DND-41 (cell line): ENCODE measurements around the gene YTHDF1.

Experiments used
- ATAC-seq: fragments of 200-7000 bp; cut with Tn5 transposase; 3 replicates; pipeline ENCODE4 v1.9.1; 2021; ENCODE audit warnings: low read depth; ENCODE audit not compliant: insufficient read depth
- DNase-seq: peaks from one replicate; pipeline ENCODE4 v3.0.0-alpha.2; 2020
- H2AFZ ChIP-seq: 2 replicates; pipeline ENCODE4 v1.6.0; 2012; ENCODE audit warnings: low read depth, low read length
- H3K27ac ChIP-seq: 2 replicates; pipeline ENCODE4 v1.5.1; 2012; ENCODE audit warnings: low read length, inconsistent platforms
- H3K27me3 ChIP-seq: fragments of 200-600 bp; sonication (generic); 2 replicates; pipeline ENCODE4 v1.6.0; 2012; ENCODE audit warnings: low read length, mild to moderate bottlenecking, inconsistent platforms; ENCODE audit not compliant: insufficient read depth, poor library complexity
- H3K36me3 ChIP-seq: 2 replicates; pipeline ENCODE4 v1.5.1; 2012; ENCODE audit warnings: low read length, inconsistent platforms; ENCODE audit not compliant: insufficient read depth
- H3K4me1 ChIP-seq: 2 replicates; pipeline ENCODE4 v1.5.1; 2012; ENCODE audit warnings: mild to moderate bottlenecking, low read length; ENCODE audit not compliant: insufficient read depth
- H3K4me2 ChIP-seq: 2 replicates; pipeline ENCODE4 v1.6.0; 2012; ENCODE audit warnings: mild to moderate bottlenecking, moderate library complexity, low read length, inconsistent platforms; ENCODE audit not compliant: insufficient read depth
- H3K4me3 ChIP-seq, 2 experiments: fragments of 200-600 bp in 1 of 2; shearing (Covaris generic) in 1 of 2; 2 replicates each; pipeline ENCODE4 v1.5.1; 2012 to 2016; ENCODE audit warnings: inconsistent platforms in 2 of 2, low read length in 2 of 2, mild to moderate bottlenecking in 2 of 2, low read depth in 1 of 2, moderate library complexity in 1 of 2
- H3K79me2 ChIP-seq: 2 replicates; pipeline ENCODE4 v1.6.0; 2012; ENCODE audit warnings: low read length, inconsistent platforms; ENCODE audit not compliant: insufficient read depth
- H3K9ac ChIP-seq: 2 replicates; pipeline ENCODE4 v1.6.0; 2012; ENCODE audit warnings: low read depth, mild to moderate bottlenecking, inconsistent platforms, low read length, moderate library complexity
- H3K9me3 ChIP-seq: 2 replicates; pipeline ENCODE4 v1.5.1; 2012; ENCODE audit warnings: low read length, moderate library complexity, mild to moderate bottlenecking, inconsistent platforms; ENCODE audit not compliant: insufficient read depth, severe bottlenecking
- H4K20me1 ChIP-seq: 2 replicates; pipeline ENCODE4 v1.6.0; 2012; ENCODE audit warnings: low read length; ENCODE audit not compliant: insufficient read depth
- EZH2 ChIP-seq: IDR thresholded peaks from 3 replicates; pipeline ENCODE4 v1.6.1; 2012; ENCODE audit warnings: borderline replicate concordance, low read depth, mild to moderate bottlenecking, moderate library complexity, low read length, inconsistent platforms; ENCODE audit not compliant: severe bottlenecking
- TF ChIP-seq, protein P1 (sequence below): IDR thresholded peaks from 2 replicates; pipeline ENCODE4 v1.5.1; 2012; ENCODE audit warnings: borderline replicate concordance, low read length, moderate library complexity, mild to moderate bottlenecking; ENCODE audit not compliant: poor library complexity, severe bottlenecking; ENCODE audit errors: extremely low read depth

Gene YTHDF1

DNA sequence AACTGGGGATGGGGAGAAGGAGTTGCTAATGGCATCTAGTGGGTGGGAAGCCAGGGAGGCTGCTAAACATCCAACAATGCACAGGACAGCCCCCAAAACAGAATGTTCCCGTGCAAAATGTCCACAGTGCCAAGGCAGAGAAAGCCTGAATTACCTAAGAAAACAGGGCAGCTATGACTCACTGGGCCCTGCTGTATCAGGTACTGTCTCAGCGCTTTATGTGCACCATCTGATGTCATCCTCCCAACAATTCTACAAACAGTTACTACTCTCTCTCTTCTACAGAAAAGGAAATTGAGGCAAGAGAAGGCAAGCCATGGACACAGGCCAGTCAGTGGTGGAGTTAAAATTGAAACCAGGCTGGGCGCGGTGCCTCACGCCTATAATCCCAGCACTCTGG is 3.1 kb downstream of the YTHDF1 start:
- Histone ChIP-seq H4K20me1 (peaks cover 75% of the 10 kb centered on the region), H3K27me3 (no peaks in the 10 kb centered on the region), H3K4me3 (peak overlapping the region in 1 of 2 experiments; percentile 17; a peak in 1 of 4 replicates), H3K9me3 (no peaks in the 10 kb centered on the region), H3K79me2 (peaks cover 81% of the 10 kb centered on the region), H3K9ac (peak overlapping the region; percentile 7; the same call in 1 of the 2 replicates), H3K27ac (no peak overlapping the region), H3K36me3 (peaks cover 75% of the 10 kb centered on the region), H2AFZ (no peak overlapping the region), H3K4me1 (peaks cover 58% of the 10 kb centered on the region), H3K4me2 (peak overlapping the region; percentile 86; the same call in 1 of the 2 replicates)
- ATAC-seq: no peak
- DNase-seq: no peak
- TF ChIP-seq, protein P1, sequence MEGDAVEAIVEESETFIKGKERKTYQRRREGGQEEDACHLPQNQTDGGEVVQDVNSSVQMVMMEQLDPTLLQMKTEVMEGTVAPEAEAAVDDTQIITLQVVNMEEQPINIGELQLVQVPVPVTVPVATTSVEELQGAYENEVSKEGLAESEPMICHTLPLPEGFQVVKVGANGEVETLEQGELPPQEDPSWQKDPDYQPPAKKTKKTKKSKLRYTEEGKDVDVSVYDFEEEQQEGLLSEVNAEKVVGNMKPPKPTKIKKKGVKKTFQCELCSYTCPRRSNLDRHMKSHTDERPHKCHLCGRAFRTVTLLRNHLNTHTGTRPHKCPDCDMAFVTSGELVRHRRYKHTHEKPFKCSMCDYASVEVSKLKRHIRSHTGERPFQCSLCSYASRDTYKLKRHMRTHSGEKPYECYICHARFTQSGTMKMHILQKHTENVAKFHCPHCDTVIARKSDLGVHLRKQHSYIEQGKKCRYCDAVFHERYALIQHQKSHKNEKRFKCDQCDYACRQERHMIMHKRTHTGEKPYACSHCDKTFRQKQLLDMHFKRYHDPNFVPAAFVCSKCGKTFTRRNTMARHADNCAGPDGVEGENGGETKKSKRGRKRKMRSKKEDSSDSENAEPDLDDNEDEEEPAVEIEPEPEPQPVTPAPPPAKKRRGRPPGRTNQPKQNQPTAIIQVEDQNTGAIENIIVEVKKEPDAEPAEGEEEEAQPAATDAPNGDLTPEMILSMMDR: no peak
- no peak for TF ChIP-seq EZH2

DNA sequence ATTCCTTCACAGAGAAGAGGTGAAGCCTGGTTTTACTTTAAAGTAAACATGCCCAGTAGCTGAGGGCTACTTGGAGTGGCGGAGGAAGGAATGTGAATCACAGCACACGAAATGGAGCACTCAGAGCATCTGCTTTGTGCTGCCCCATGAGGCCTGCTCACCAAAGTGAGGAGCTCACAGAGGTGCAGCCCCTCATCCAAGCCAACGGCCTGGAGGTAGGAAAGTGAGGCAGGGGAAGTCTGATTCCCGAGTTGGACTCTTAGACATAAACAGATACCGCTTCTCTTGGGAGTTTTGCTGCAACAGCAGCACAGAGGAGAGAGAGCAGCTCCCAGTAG is 3.6 kb downstream of the YTHDF1 start:
- ATAC-seq (no peak), DNase-seq (no peak)
- H3K9ac ChIP-seq: no peak overlapping the region
- TF ChIP-seq EZH2: no peak
- TF ChIP-seq, protein P1: no peak
- H3K36me3 ChIP-seq: peaks cover 79% of the 10 kb centered on the region
- H3K27me3 ChIP-seq: no peaks in the 10 kb centered on the region
- peak overlapping the region in 1 of 2 experiments; percentile 17; a peak in 1 of 4 replicates for H3K4me3 ChIP-seq
- peak overlapping the region; percentile 86; the same call in 1 of the 2 replicates for H3K4me2 ChIP-seq
- no peaks in the 10 kb centered on the region for H3K9me3 ChIP-seq
- H2AFZ ChIP-seq: no peak overlapping the region
- peaks cover 85% of the 10 kb centered on the region for H3K79me2 ChIP-seq
- H3K27ac ChIP-seq: 0 out of 2 replicates have a peak overlapping the region, but pooled peaks have one; percentile 14
- peaks cover 78% of the 10 kb centered on the region for H4K20me1 ChIP-seq
- H3K4me1 ChIP-seq: peaks cover 58% of the 10 kb centered on the region

DNA sequence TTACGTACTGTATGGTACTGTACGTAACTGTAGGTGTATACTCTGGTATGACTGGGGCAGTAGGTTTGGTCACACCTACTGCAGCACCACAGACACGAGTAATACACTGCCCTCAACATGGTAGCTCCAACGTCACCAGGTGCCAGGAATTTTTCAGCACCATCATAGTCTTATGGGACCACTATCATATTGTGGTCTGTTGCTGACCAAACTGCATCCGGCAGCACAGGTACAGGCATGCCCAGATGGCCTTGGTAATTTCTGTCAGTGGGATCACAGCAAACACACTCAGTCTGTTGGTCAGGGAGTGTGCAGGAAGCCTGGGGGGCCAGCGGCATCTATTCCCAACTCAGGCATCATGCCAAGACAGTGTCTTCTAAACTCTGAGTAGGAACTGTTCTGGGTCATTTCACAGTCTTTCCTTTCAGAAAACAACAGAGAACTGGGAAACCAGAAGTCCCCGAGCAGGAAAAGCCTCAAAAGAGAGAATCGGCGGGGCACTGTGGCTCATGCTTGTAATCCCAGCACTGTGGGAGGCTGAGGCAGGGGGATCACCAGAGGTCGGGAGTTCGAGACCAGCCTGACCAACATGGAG is 5.8 kb downstream of the YTHDF1 start:
- ATAC-seq: no peak
- H3K9me3 ChIP-seq: no peaks in the 10 kb centered on the region
- H3K4me1 ChIP-seq: peaks cover 46% of the 10 kb centered on the region
- peaks cover 96% of the 10 kb centered on the region for H3K36me3 ChIP-seq
- no peak overlapping the region for H3K4me3 ChIP-seq
- no peak overlapping the region for H3K9ac ChIP-seq
- TF ChIP-seq, protein P1: no peak
- no peak for TF ChIP-seq EZH2
- peaks cover 99% of the 10 kb centered on the region for H3K79me2 ChIP-seq
- H4K20me1 ChIP-seq: peaks cover 93% of the 10 kb centered on the region
- no peak overlapping the region for H2AFZ ChIP-seq
- peak overlapping the region; percentile 11; the same call in 1 of the 2 replicates for H3K4me2 ChIP-seq
- H3K27ac ChIP-seq: no peak overlapping the region
- no peak for DNase-seq
- no peaks in the 10 kb centered on the region for H3K27me3 ChIP-seq
